ENCODE measurements around the gene MYO1C.

DNA sequence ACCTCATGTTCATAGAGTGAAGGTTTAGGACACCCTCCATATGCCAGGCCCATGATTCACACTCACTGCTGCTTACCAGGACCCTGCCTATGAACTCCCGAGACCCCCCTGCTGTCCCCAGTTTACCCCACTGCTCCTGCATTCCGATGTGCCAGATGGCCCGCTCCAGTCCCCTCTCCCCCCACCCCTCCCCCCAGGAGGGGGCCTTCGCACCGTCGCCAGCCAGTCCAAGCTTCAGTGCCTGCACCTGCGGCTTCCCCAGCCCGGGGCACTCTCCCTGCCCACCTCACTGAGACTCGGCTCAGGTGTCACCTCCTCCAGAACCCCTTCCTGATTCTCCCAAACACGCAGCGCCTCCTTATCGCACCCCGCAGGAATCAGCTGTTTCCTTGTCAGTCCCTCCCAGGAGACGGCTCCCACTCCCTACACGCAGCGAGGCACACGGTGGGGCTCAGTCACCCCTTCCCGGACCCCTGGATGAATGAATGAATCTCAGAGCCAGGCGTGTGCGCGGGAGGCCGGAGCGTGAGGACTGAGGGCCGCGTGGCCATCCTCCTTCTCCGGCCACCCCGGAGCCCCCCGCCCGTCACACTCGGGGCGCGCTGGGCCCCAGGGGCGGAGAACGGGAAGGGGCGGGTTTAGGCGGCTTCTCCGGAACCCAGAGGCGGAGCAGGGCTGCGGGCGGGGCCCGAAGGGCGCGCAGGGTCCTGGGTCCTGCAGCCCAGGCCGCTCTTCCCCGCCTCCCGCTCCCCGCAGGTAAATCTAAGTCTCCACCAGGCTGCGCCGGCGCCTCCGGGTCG lies 1.6 kb downstream of the MYO1C start:
- TF ChIP-seq, protein P1, sequence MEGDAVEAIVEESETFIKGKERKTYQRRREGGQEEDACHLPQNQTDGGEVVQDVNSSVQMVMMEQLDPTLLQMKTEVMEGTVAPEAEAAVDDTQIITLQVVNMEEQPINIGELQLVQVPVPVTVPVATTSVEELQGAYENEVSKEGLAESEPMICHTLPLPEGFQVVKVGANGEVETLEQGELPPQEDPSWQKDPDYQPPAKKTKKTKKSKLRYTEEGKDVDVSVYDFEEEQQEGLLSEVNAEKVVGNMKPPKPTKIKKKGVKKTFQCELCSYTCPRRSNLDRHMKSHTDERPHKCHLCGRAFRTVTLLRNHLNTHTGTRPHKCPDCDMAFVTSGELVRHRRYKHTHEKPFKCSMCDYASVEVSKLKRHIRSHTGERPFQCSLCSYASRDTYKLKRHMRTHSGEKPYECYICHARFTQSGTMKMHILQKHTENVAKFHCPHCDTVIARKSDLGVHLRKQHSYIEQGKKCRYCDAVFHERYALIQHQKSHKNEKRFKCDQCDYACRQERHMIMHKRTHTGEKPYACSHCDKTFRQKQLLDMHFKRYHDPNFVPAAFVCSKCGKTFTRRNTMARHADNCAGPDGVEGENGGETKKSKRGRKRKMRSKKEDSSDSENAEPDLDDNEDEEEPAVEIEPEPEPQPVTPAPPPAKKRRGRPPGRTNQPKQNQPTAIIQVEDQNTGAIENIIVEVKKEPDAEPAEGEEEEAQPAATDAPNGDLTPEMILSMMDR (IDR thresholded peaks at IDR 0.05; ENCODE audit: insufficient read depth, low read length, poor library complexity, severe bottlenecking) = no peak
- no peak for TF ChIP-seq EZH2phosphoT487 (conservative IDR thresholded peaks at IDR 0.05; ENCODE audit: low read length)
